ENCODE results near the gene NPC1L1. TPM values are rescaled to one million over a fixed set of nuclear protein-coding genes. Genes with fewer than 3 reads are reported as not detected.
A peak's percentile ranks its signal among the peaks of the same experiment; 100 is the strongest.

NPC1L1 gene
- total and polyA plus RNA-seq, 2 of the 13 experiments (the other 11 are each of a cell fraction or from before 2014, with no cell fraction given) = 4.8 to 14.5 TPM

DNA sequence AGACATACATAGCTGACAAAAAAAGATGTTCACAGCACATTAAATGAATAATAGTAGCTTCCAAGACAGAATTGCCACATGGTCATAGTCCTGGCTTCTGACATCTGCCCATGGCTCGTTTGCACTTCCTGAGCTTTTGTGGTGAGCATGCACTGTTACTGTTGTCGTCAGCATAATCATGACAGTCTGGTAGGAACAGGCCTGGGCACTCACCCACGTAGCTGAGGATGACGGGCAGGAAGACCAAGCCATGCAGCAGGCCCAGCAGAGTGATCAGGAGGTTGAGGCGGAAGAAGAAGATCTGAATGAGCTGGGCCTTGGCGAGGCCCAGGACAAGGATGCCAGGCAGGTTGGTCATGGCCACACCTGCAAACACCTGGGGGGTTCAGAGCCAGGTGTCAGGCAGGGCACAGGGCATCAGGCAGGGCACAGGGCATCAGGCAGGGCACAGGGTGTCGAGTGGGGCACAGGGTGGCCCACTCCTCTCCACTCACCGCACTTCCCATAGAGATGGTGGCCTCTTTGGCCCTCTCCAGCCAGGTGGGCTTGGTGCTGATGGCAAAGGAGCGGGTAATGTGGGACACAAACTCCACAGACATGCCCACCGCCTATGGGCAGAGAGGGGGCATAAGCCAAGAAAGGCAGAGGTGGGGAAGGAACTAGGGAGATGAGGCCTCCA, 25.4 kb downstream of the NPC1L1 start (continued):
- TF ChIP-seq ZNF761 (CRISPR knock-in tag; conservative IDR thresholded peaks at IDR 0.05) = no peak
- TF ChIP-seq ZFY (CRISPR knock-in tag; IDR thresholded peaks at IDR 0.05) = no peak

DNA sequence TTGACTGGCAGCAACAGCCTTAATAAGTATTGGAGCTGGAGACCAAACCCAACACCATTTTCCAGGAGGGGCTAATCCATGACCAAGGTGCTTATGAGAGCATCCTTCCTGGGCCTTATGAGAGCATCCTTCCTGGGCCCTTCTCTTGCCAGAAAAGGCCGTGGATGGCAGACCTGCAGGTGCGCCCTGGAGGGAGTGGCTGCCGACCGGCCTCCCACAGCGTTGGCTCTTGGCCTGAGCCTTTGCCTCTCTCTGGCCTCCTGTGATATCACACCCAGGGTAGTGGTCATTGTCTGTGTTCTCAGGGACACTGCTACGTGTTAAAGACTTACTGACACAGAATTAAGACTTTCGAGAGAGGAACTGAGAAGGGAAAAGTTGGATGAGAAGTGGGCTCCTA, 28.4 kb downstream of the NPC1L1 start:
- 93% methylated on average over 7 of the region's 7 CpGs for WGBS (ENCODE audit: low lambda C conversion rate)
- DNase-seq (ENCODE audit: low spot score) (no peak), ATAC-seq (no peak; the same call in 2 of the 3 replicates), FAIRE-seq (no peak)
- peaks cover 11% of the 10 kb centered on the region for H3K4me1 ChIP-seq (ENCODE audit: insufficient read depth, low read length)
- CTCF ChIA-PET (ENCODE audit: low intra/inter-chr PET ratio, low total read pairs) = no interaction called here
- in situ Hi-C loops (cut with HindIII; ENCODE audit: extremely low pct_ligation_motif_present, low pct_unique_long_range_greater_than_20kb) (no loop called here), intact Hi-C loops (cut with micrococcal nuclease; ENCODE audit: unreplicated experiment) (no loop called here)
- H3K27ac ChIP-seq (ENCODE audit: extremely low read length, insufficient read depth, low read length) = no peak overlapping the region
- no peaks in the 10 kb centered on the region for H3K9me3 ChIP-seq (ENCODE audit: low read length)
- no peaks in the 10 kb centered on the region for H4K20me1 ChIP-seq (ENCODE audit: insufficient read depth, low read length)
- H3K4me3 ChIP-seq (replicated peaks in 1 of 3; ENCODE audit: insufficient read depth in 1 of 3, low read depth in 2 of 3, low read length in 3 of 3) = no peak overlapping the region
- H2AFZ ChIP-seq (ENCODE audit: low read length) = no peak overlapping the region
- no peak overlapping the region for H3K4me2 ChIP-seq (ENCODE audit: low read depth, low read length)
- H3K9ac ChIP-seq (ENCODE audit: insufficient read depth, low read depth, low read length) = no peak overlapping the region
- H3K27me3 ChIP-seq (ENCODE audit: control insufficient read depth in 1 of 2, insufficient read depth in 2 of 2, low read length in 2 of 2) = no peaks in the 10 kb centered on the region
- POLR2A ChIA-PET = no interaction called here
- peak; percentile 21 for TF ChIP-seq RBM22 (optimal IDR thresholded peaks at IDR 0.05; ENCODE audit: low read length)
- TF ChIP-seq, protein P1, sequence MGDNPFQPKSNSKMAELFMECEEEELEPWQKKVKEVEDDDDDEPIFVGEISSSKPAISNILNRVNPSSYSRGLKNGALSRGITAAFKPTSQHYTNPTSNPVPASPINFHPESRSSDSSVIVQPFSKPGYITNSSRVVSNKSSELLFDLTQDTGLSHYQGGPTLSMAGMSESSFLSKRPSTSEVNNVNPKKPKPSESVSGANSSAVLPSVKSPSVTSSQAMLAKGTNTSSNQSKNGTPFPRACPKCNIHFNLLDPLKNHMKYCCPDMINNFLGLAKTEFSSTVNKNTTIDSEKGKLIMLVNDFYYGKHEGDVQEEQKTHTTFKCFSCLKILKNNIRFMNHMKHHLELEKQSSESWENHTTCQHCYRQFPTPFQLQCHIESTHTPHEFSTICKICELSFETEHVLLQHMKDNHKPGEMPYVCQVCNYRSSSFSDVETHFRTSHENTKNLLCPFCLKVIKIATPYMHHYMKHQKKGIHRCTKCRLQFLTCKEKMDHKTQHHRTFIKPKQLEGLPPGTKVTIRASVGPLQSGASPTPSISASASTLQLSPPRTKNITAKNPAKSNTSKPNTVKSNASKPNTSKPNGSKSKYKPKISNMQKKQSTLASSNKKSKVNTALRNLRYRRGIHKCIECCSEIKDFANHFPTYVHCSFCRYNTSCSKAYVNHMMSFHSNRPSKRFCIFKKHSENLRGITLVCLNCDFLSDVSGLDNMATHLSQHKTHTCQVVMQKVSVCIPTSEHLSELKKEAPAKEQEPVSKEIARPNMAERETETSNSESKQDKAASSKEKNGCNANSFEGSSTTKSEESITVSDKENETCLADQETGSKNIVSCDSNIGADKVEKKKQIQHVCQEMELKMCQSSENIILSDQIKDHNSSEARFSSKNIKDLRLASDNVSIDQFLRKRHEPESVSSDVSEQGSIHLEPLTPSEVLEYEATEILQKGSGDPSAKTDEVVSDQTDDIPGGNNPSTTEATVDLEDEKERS (CRISPR knock-in tag; IDR thresholded peaks at IDR 0.05) = no peak
- BruUV-seq (replicated peaks) = no TSS peak
- H3K79me2 ChIP-seq (ENCODE audit: insufficient read depth, low read length) = no peaks in the 10 kb centered on the region
- H3K36me3 ChIP-seq (replicated peaks in 1 of 2; ENCODE audit: control insufficient read depth in 1 of 2, insufficient read depth in 2 of 2, low read length in 2 of 2) = peaks cover 11 to 33% of the 10 kb centered on the region in 2 experiments; a peak in 4 of 5 replicates

All from HepG2 (cell line).